Neural cell (in vitro differentiated cells): ENCODE results near the gene RFNG. TPM values are rescaled to one million over a fixed set of nuclear protein-coding genes. Genes with fewer than 3 reads are reported as not detected.

ENCODE experiments used
- H2AFZ ChIP-seq: fragments of 200-600, 300-800 bp; sonication (generic), shearing (Covaris generic); 2 replicates; pipeline ENCODE4 v1.6.0; 2014; ENCODE audit warnings: low read depth, mild to moderate bottlenecking, antibody characterized with exemption, low read length, moderate library complexity
- H3F3A ChIP-seq: fragments of 200-600 bp; shearing (Covaris generic); 2 replicates; pipeline ENCODE4 v1.6.1; 2016; ENCODE audit warnings: mild to moderate bottlenecking, moderate library complexity, mixed read lengths, antibody characterized with exemption, low read length; ENCODE audit not compliant: insufficient read depth, poor library complexity, severe bottlenecking
- H3K27ac ChIP-seq: fragments of 200-600, 300-800 bp; sonication (generic), shearing (Covaris generic); 2 replicates; pipeline ENCODE4 v1.5.1; 2014; ENCODE audit warnings: mild to moderate bottlenecking, low read length, moderate library complexity
- H3K27me3 ChIP-seq: fragments of 300-800, 200-600 bp; sonication (generic), shearing (Covaris generic); 2 replicates; pipeline ENCODE4 v1.6.0; 2014; ENCODE audit warnings: mild to moderate bottlenecking, low read depth, low read length, moderate library complexity; ENCODE audit not compliant: insufficient read depth
- H3K36me3 ChIP-seq: fragments of 300-800, 200-600 bp; sonication (generic), shearing (Covaris generic); 2 replicates; pipeline ENCODE4 v1.5.1; 2014; ENCODE audit warnings: mild to moderate bottlenecking, antibody characterized with exemption, low read length, moderate library complexity; ENCODE audit not compliant: insufficient read depth
- H3K4me2 ChIP-seq: fragments of 300-800, 200-600 bp; sonication (generic), shearing (Covaris generic); 2 replicates; pipeline ENCODE4 v1.6.0; 2014; ENCODE audit warnings: mild to moderate bottlenecking, low read length
- H3K4me3 ChIP-seq: fragments of 300-800, 200-600 bp; sonication (generic), shearing (Covaris generic); 2 replicates; pipeline ENCODE4 v1.5.1; 2014; ENCODE audit warnings: mild to moderate bottlenecking, low read length, moderate library complexity
- H3K79me2 ChIP-seq: fragments of 200-600 bp; shearing (Covaris generic); replicated peaks from 2 replicates; pipeline ENCODE4 v1.6.0; 2014; ENCODE audit warnings: mild to moderate bottlenecking, low read length, moderate library complexity; ENCODE audit not compliant: insufficient read depth
- H3K9ac ChIP-seq: fragments of 300-800, 200-600 bp; sonication (generic), shearing (Covaris generic); 2 replicates; pipeline ENCODE4 v1.6.1; 2016; ENCODE audit warnings: mild to moderate bottlenecking, low read length, mixed read lengths
- H3K9me2 ChIP-seq: fragments of 200-600 bp; shearing (Covaris generic); 2 replicates; pipeline ENCODE4 v1.6.1; 2016; ENCODE audit warnings: mild to moderate bottlenecking, low read length, mixed read lengths; ENCODE audit not compliant: insufficient read depth
- H3K9me3 ChIP-seq: fragments of 200-600, 300-800 bp; sonication (generic), shearing (Covaris generic); 2 replicates; pipeline ENCODE4 v1.6.1; 2016; ENCODE audit warnings: mild to moderate bottlenecking, mixed run types, low read length, moderate library complexity, mixed read lengths
- H4K20me1 ChIP-seq: fragments of 200-600 bp; shearing (Covaris generic); 2 replicates; pipeline ENCODE4 v1.6.1; 2016; ENCODE audit warnings: mild to moderate bottlenecking, mixed run types; ENCODE audit not compliant: insufficient read depth
- EP300 ChIP-seq: fragments of 450-650 bp; conservative IDR thresholded peaks from 2 replicates; pipeline ENCODE4 v1.6.1; 2014; ENCODE audit warnings: antibody characterized with exemption, mild to moderate bottlenecking, moderate library complexity; ENCODE audit not compliant: poor library complexity, severe bottlenecking
- EZH2 ChIP-seq: fragments of 200-600, 300-800 bp; shearing (Covaris generic), sonication (generic); IDR thresholded peaks from 2 replicates; pipeline ENCODE4 v1.6.1; 2014; ENCODE audit warnings: antibody characterized with exemption, low read length, borderline replicate concordance, mild to moderate bottlenecking; ENCODE audit not compliant: insufficient read depth, poor library complexity, severe bottlenecking
- MXI1 ChIP-seq: fragments of 450-650 bp; conservative IDR thresholded peaks from 2 replicates; pipeline ENCODE4 v1.6.1; 2014; ENCODE audit warnings: antibody characterized with exemption, mild to moderate bottlenecking; ENCODE audit not compliant: poor library complexity, severe bottlenecking
- POLR2AphosphoS5 ChIP-seq: IDR thresholded peaks from 2 replicates; pipeline ENCODE4 v1.6.1; 2012
- RAD21 ChIP-seq: fragments of 450-650 bp; conservative IDR thresholded peaks from 2 replicates; pipeline ENCODE4 v1.6.1; 2014; ENCODE audit warnings: antibody characterized with exemption, mild to moderate bottlenecking, moderate library complexity
- SMC3 ChIP-seq: fragments of 450-650 bp; conservative IDR thresholded peaks from 2 replicates; pipeline ENCODE4 v1.6.1; 2014; ENCODE audit warnings: antibody characterized with exemption, mild to moderate bottlenecking, moderate library complexity; ENCODE audit not compliant: poor library complexity
- TAF1 ChIP-seq: IDR thresholded peaks from 2 replicates; pipeline ENCODE4 v1.6.1; 2012; ENCODE audit warnings: low read depth
- polyA plus RNA-seq: library from polyadenylated mRNA; depleted of rRNA; stranded (reverse); fragments of >200 nt; gene quantifications from 2 replicates; pipeline ENCODE4 v1.2.3, GENCODE V29; 2014
- TF ChIP-seq, protein P1 (sequence below): fragments of 450-650 bp; IDR thresholded peaks from 2 replicates; pipeline ENCODE4 v1.5.1; 2014; ENCODE audit warnings: antibody characterized with exemption, mild to moderate bottlenecking, moderate library complexity; ENCODE audit not compliant: poor library complexity, severe bottlenecking
- TF ChIP-seq, protein P2 (sequence below): IDR thresholded peaks from 2 replicates; pipeline ENCODE4 v1.6.1; 2012; ENCODE audit warnings: borderline replicate concordance

The RFNG gene
- polyA plus RNA-seq, 1 donor from 2014 or later, result 176 TPM

DNA sequence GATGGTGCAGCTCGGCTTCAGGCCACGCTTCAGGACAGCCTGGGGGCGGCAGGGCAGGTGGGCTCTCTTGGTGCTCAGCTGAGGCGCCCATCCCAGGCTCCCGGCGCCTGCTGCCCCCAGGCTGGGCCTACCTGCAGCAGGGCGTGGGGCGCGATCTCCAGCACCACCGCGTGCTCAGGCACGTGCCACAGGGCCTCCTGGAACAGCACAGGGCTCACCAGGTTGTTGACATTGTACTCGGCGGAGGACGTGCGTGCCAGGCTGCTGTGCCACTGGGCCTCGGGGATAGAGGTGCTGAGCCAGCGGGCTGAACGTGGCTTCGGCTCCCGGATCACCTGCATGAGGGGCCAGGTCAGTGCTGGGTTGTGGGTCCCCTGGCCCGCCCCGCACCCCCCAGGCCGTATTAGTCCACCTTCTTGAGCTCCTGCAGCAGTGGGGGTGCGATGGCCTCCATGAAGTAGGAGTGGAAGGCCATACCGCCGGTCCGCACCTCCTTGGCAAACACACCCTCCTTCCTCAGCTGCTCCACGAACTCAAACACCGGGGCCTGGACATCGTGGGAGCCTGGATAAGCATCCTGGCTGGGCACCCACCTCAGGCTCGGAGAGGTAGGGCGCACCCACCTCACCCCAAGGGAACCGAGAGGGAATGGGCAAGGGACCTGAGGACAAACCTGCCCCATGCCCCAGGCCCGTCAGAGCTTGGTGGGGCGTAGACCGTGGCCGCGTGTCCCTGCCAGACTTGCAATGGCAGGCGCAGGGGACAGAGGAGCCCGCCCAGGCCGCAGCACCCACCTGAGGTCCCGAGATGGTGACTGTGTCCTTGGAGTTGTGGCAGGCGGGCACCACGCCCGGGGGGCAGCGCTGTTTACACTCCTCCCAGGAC is 37.5 kb upstream of the RFNG start:
- no peaks in the 10 kb centered on the region for H3K36me3 ChIP-seq
- H3K4me3 ChIP-seq, result no peak overlapping the region
- TF ChIP-seq TAF1 (no peak), EZH2 (no peak), MXI1 (no peak), RAD21 (no peak), POLR2AphosphoS5 (no peak), EP300 (no peak), SMC3 (no peak)
- TF ChIP-seq, protein P1, sequence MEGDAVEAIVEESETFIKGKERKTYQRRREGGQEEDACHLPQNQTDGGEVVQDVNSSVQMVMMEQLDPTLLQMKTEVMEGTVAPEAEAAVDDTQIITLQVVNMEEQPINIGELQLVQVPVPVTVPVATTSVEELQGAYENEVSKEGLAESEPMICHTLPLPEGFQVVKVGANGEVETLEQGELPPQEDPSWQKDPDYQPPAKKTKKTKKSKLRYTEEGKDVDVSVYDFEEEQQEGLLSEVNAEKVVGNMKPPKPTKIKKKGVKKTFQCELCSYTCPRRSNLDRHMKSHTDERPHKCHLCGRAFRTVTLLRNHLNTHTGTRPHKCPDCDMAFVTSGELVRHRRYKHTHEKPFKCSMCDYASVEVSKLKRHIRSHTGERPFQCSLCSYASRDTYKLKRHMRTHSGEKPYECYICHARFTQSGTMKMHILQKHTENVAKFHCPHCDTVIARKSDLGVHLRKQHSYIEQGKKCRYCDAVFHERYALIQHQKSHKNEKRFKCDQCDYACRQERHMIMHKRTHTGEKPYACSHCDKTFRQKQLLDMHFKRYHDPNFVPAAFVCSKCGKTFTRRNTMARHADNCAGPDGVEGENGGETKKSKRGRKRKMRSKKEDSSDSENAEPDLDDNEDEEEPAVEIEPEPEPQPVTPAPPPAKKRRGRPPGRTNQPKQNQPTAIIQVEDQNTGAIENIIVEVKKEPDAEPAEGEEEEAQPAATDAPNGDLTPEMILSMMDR, result no peak
- TF ChIP-seq, protein P2, sequence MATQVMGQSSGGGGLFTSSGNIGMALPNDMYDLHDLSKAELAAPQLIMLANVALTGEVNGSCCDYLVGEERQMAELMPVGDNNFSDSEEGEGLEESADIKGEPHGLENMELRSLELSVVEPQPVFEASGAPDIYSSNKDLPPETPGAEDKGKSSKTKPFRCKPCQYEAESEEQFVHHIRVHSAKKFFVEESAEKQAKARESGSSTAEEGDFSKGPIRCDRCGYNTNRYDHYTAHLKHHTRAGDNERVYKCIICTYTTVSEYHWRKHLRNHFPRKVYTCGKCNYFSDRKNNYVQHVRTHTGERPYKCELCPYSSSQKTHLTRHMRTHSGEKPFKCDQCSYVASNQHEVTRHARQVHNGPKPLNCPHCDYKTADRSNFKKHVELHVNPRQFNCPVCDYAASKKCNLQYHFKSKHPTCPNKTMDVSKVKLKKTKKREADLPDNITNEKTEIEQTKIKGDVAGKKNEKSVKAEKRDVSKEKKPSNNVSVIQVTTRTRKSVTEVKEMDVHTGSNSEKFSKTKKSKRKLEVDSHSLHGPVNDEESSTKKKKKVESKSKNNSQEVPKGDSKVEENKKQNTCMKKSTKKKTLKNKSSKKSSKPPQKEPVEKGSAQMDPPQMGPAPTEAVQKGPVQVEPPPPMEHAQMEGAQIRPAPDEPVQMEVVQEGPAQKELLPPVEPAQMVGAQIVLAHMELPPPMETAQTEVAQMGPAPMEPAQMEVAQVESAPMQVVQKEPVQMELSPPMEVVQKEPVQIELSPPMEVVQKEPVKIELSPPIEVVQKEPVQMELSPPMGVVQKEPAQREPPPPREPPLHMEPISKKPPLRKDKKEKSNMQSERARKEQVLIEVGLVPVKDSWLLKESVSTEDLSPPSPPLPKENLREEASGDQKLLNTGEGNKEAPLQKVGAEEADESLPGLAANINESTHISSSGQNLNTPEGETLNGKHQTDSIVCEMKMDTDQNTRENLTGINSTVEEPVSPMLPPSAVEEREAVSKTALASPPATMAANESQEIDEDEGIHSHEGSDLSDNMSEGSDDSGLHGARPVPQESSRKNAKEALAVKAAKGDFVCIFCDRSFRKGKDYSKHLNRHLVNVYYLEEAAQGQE, result no peak
- H3K9me3 ChIP-seq, result no peaks in the 10 kb centered on the region
- H3K9ac ChIP-seq, result no peak overlapping the region
- H4K20me1 ChIP-seq, result no peaks in the 10 kb centered on the region
- no peaks in the 10 kb centered on the region for H3K79me2 ChIP-seq
- H3K27ac ChIP-seq, result no peak overlapping the region
- no peaks in the 10 kb centered on the region for H3K9me2 ChIP-seq
- H3K27me3 ChIP-seq, result no peaks in the 10 kb centered on the region
- no peak overlapping the region for H2AFZ ChIP-seq
- no peaks in the 10 kb centered on the region for H3F3A ChIP-seq
- no peak overlapping the region for H3K4me2 ChIP-seq

DNA sequence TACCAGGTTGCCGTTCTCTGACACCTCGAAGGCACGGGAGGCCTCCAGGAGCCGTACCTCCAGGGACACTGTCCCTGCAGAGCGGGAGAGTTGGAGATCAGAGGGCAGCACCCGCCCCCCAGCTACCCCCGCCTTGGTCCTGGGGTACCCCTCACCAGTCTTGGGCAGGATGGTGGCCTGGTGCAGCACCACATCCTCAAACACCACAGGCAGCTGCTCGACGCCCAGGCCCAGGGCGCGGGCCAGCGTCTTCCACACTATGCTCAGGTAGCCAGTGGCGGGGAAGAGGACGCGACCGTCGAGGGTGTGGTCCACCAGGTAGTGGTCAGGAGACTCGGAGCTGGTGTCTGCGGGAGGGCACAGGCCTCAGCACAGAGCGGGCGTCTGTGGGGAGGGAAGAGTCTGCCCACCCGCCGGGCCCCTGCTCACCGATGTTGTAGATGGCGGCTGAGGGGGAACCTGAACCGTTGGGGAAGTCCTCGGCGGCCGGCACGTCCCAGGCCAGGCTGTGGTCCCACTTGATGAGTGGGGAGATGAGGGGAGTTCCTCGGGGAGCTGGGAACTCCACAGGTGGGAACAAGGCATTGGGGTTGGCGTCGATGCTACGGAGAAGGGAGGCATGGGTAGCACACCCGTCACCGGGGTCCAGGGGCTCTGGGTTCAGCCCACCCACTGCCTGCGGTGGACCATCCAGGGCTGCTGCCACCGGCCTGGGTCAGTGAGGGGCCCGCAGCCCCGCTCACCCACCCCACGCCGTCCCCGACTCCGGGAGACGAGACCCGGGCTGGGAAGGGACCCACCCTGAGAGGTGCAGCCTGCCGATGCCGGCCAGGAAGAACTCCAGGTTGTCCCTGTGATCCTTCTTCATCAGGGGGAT is 36.6 kb upstream of the RFNG start:
- Histone ChIP-seq H3K4me2 (no peak overlapping the region), H3K36me3 (no peaks in the 10 kb centered on the region), H3K27ac (no peak overlapping the region), H3K9me3 (no peaks in the 10 kb centered on the region), H3K27me3 (no peaks in the 10 kb centered on the region), H3K79me2 (no peaks in the 10 kb centered on the region), H3K4me3 (no peak overlapping the region), H3F3A (no peaks in the 10 kb centered on the region), H4K20me1 (no peaks in the 10 kb centered on the region), H3K9me2 (no peaks in the 10 kb centered on the region), H3K9ac (no peak overlapping the region), H2AFZ (no peak overlapping the region)
- no peak for TF ChIP-seq TAF1
- no peak for TF ChIP-seq MXI1
- TF ChIP-seq, protein P1, result no peak
- TF ChIP-seq SMC3, result no peak
- TF ChIP-seq POLR2AphosphoS5, result no peak
- TF ChIP-seq, protein P2, result no peak
- TF ChIP-seq EP300, result no peak
- no peak for TF ChIP-seq EZH2
- TF ChIP-seq RAD21, result no peak
